NCI-H82 treated with DMSO at 0.1 percent for 48 hours (cell line): ENCODE results near the gene TCEAL1.
A peak's percentile ranks its signal among the peaks of the same experiment; 100 is the strongest.
"Not testable (repeated sequence)": the region's sequence is repeated elsewhere in the genome, so short reads cannot be mapped to it uniquely, and the experiment has no call there.

Source experiments
- DNase-seq: peaks from one replicate; lab custom pipeline; 2025; ENCODE audit not compliant: unreplicated experiment; lab: John Stamatoyannopoulos, UW

TCEAL1 gene

GRCh38 chrX:103631145-103631544 lies 2.4 kb downstream of the TCEAL1 start:
- no peak for DNase-seq

DNA sequence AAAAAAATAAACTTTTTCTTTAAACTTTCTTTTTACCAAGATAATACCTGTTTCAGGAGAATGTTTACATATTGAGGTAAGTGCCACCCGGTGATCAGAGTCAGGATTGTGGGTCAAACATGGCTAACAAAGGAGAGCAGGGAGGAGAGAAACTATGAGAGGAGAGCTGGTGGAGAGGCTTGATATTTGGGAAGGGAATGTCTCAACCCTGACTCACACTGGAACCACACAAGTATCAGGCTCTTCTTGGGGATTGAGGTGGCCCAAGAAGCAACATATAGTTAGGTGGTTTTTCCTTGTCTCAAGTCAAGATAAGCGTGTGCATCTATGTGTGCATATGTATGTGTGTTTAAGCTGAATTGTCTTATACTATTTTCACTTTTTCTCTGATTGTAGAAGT lies 6.7 kb downstream of the TCEAL1 start:
- no peak for DNase-seq

- no peak for DNase-seq
Observed at GRCh38 chrX:103637604-103638338, 9.0 kb downstream of the TCEAL1 start.

DNA sequence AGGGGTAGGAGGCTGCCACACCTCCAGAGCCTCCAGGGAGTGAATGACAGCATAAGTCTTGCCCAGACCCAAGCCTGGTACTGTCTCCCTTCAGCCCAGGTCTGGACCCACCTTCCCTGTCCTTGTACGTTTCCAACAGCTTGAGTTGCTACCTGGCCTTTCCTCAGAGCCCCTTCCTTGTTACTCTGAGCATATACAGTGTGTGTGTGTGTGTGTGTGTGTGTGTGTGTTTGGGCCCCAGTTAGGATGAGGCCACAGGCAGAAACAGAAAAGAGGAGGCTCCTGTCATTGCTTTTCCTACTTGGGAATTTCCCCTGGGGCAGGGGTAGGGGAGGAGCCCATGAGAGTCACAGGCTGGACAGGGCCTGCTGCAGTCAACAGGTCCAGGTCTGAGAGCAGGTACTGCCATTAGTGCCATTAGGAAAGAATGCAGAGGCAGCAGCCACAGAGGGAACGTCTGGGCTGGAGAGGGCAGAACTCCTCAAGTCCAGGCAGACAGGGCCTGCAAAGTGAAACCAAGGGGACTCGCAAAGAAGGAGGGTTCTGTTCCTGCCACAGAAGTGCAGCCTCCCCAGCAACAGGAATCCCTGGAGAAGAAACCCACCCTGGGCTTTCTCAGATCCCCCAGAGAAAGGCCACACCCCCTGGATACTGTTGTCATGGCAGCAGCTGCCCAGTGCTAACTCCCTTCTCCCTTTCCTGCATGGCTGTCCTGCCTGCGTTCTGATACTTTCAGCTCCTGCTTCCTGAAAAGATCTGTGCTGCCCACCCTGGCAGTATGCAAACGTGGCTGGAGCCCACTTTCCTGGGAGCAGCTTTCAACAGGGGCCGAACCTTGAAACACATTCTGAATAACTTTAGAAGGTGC lies 9.9 kb downstream of the TCEAL1 start:
- DNase-seq = not testable (repeated sequence)

DNA sequence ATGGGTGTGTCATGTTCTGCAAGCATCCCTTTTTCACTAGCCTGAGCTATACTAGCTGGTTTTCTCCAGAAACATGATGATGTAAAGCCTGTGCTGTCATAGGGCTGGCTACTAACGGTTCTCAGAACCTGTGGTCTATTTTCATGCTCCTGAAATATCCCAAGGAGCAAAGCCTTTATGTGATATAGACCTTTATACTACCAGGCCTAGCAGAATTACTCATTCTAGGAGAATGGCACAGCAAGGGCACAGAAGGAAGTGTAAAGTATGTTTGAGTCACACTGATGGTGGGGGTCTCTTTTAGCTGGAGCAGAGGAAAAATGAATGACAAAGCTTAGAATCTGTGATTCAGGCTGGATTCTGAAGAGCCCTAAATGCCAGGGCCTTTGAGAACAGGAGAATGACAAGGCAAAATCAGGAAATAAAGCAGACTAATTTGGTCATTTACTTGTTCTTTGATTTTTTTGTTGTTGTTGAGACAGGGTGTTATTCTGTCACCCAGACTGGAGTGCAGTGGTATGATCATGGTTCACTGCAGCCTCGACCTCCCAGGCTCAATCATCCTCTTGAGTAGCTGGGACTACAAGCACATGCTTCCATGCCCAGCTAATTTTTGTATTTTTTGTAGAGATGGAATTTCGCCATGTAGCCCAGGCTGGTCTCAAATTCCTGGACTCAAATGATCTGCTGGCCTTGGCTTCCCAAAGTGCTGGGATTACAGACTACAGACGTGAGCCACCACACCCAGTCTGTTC lies 11.8 kb downstream of the TCEAL1 start:
- no peak for DNase-seq

DNA sequence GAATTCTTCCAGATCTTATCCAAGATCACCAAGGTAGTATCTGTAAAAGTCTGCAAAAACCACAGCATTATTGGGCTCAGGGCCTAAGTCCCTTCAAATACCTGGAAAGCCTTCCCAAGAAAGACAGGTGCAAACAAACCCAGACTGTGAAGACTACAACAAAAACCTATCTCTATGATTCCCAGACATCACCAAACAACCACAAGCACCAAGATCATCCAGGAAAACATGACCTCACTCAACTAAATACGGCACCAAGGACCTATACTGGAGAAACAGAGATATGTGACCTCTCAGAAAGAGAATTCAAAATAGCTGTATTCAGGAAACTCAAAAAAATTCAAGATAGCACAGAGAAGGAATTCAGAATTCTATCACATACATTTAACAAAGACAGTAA lies 15.3 kb downstream of the TCEAL1 start:
- no peak for DNase-seq

DNA sequence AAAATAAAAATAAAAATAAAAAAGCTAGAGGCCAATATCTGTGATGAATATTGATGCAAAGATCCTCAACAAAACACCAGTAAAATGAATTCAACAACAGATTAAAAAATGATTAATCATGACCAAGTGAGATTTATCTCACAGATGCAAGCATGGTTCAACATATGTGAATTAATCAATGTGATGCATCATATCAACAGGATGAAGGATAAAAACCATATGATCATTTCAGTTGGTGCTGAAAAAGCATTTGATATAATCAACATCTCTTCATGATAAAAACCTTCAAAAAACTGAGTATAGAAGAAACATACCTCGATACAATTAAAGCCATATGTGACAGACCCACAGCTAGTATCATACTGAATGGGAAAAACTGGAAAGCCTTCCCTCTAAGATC lies 18.9 kb downstream of the TCEAL1 start:
- no peak for DNase-seq

DNA sequence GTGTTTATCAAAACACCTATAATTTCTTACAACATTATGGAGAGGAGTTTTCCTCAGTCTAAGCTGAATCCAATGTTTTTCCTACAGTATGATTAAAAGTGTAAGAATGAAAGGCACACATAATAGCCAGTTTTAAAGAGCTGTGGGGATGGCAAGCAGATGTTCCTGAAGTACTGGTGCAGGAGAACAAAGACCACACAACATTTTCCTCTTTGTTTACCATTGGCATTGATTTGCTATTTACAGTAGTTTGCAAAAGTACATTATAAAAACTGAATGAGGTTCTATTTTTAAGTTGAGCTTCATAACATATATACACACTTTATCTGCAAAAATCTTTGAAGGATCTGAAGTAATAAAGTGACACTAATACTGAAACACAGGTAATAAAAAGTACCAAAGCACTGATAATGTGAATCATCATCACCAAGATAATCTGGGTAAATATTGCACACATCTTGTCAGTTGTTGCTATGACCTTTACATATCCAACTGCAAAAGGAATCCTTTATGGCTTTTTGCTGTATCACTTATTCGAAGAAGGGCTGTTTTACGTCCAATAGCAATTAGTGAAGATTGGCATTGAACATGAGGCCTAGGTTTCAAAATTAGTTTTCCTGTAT lies 22.5 kb downstream of the TCEAL1 start:
- DNase-seq = no peak

DNA sequence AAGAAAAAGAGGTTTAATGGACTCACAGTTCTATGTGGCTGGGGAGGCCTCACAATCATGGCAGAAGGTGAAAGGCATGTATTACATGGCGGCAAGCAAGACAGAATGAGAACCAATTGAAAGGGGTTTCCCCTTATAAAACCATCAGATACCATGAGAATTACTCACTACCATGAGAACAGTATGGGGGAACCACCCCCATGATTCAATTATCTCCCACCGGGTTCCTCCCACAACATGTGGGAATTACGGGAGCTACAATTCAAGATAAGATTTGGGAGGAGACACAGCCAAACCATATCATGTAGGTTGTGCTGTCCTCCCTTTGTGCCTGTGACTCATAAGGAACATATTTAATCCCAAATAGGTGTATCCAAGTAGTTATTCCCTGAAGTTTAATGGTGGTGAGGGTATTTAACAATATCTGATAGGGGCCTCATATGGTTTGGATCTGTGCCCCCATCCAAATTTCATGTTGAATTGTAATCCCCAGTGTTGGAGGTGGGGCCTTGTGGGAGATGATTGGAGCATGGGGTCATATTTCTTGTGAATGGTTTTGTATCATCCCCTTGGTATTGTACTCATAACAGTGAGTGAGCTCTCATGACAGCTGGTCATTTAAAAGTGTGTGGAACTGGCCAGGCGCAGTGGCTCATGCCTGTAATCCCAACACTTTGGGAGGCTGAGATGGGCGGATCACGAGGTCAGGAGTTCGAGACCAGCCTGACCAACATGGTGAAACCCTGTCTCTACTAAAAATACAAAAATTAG lies 26.6 kb downstream of the TCEAL1 start:
- DNase-seq = not testable (repeated sequence)

- no peak for DNase-seq
Observed at GRCh38 chrX:103656617-103657016, 27.8 kb downstream of the TCEAL1 start.

DNA sequence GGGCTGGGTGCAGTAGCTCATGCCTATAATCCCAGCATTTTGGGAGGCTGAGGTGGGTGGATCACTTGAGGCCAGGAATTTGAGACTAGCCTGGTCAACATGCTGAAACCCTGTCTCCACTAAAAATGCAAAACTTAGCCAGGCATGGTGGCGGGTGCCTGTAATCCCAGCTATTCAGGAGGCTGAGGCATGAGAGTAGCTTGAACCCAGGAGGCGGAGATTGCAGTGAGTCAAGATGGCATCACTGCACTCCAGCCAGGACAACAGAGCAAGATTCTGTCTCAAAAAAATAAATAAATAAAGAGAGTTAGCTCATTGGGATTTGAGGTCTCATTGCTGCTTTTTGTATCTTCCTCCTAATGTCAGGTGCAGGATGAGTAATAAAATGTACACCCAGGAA lies 28.3 kb downstream of the TCEAL1 start:
- DNase-seq = not testable (repeated sequence)

DNA sequence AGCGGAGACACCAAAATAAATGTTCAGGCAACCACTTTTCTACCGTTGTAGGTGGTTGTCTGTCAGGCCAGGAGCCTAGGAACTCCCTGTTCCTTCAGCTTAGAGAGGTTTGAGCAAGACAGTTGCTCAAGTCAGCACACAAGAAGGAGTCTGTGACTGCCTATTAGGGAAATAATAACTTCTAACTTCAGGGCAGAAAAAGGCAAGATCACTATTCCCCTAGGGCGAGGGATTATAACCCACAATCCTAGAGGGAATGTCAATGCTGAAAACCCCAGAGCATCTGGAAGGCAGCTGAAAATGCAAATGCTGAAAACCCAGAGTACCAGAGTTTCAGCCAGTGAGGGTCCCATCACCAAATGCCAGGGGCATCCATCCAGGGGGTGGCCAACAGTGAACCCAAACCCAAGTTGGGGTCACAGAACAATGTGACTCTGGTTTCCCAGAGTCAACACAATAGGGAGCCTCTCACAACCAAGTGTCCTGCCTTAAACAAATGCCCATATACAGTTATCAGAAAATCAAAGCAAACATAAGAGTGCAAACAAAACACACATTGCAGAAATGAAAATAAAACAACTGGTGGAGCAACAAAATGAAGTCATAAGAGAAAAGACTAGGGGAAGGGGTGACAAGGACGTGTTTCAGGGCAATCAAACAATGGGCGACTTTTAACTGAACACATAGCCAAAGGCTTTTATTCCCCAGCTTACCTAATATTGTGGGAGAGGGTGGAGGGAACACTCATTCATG lies 30.1 kb downstream of the TCEAL1 start:
- no peak for DNase-seq

GRCh38 chrX:103659460-103659859 lies 30.7 kb downstream of the TCEAL1 start:
- DNase-seq = not testable (repeated sequence)

DNA sequence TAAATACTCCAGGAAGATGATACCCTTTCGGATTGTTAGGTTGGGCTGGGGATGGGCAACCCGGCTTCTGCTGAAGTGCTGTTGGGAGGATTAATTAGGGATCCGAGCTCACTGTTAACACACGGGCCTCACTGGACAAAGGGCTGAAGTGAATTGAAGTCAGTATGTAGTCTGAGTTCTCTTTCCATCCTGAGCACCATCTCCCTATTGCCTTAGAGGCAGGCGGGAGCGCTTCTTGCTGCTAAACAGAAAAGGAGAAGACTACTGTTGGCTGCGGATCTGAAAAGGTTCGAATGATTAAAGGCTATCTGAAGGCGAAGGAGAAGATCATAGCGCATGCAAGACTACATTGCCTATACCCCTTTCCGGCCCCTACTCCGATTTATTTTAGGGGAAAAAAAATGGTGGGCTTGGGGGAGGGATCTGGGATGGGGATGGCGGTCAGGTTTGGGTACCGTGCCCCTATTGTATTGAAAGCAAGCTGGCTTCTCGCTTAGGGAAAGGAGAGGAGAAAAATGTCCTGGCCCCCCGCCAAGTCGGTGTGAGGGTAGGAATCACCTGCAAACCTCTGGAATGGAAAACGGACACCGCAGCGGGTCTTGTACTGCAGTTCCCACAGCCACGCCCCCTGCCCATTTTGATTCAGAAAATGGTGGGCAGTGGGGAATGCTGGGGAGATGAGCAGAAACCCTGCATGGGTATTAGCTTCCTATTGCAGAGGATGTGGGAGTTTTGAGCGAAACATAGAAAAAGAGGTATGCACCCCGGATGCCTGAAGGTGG lies 35.4 kb downstream of the TCEAL1 start:
- no peak for DNase-seq

- peak; percentile 40 for DNase-seq
Observed at GRCh38 chrX:103666202-103667107, 37.7 kb downstream of the TCEAL1 start.

GRCh38 chrX:103669745-103670144 lies 41.0 kb downstream of the TCEAL1 start:
- DNase-seq = no peak

- DNase-seq = peak; percentile 28
Observed at GRCh38 chrX:103674531-103675454, 46.0 kb downstream of the TCEAL1 start.
